Activated B cell treated with CpG ODN at 0.5 μM for 24 hours (primary cell): Measurements from ENCODE around the gene AGR2. TPM values are rescaled to one million over a fixed set of nuclear protein-coding genes. Genes with fewer than 3 reads are reported as not detected.
A peak's percentile ranks its signal among the peaks of the same experiment; 100 is the strongest.
"Not testable (repeated sequence)": the region's sequence is repeated elsewhere in the genome, so short reads cannot be mapped to it uniquely, and the experiment has no call there.

Experiments
- ATAC-seq: fragments of 200-7000 bp; cut with Tn5 transposase; one replicate; pipeline ENCODE4 v1.10.0; 2021; ENCODE audit warnings: low read depth, mild to moderate bottlenecking, moderate library complexity
- CTCF ChIA-PET: fragments of 350-600 bp; sonication (Branson Sonifier 250); formaldehyde crosslinking; loops from one replicate; lab custom pipeline; 2021; ENCODE audit warnings: antibody characterized with exemption; lab: Charles Lee
- POLR2A ChIA-PET: fragments of 350-600 bp; sonication (Branson Sonifier 250); formaldehyde crosslinking; loops from one replicate; lab custom pipeline; 2021; ENCODE audit warnings: antibody characterized with exemption; lab: Charles Lee
- DNase-seq: peaks from one replicate; pipeline ENCODE4 v3.0.0; 2022
- H3K27ac Mint-ChIP-seq: one replicate; pipeline ENCODE4 v1.8.0; 2020; ENCODE audit warnings: mixed read lengths
- H3K27me3 Mint-ChIP-seq: one replicate; pipeline ENCODE4 v1.8.0; 2021; ENCODE audit warnings: mixed read lengths
- H3K36me3 Mint-ChIP-seq: one replicate; pipeline ENCODE4 v1.8.0; 2021; ENCODE audit warnings: low read depth, mixed read lengths
- H3K4me1 Mint-ChIP-seq: one replicate; pipeline ENCODE4 v1.8.0; 2021; ENCODE audit warnings: mixed read lengths
- H3K4me3 Mint-ChIP-seq: one replicate; pipeline ENCODE4 v1.8.0; 2020; ENCODE audit warnings: mild to moderate bottlenecking, mixed read lengths
- H3K9me3 Mint-ChIP-seq: one replicate; pipeline ENCODE4 v1.8.0; 2020; ENCODE audit warnings: mixed read lengths
- CTCF ChIP-seq: fragments of 200-600 bp; IDR thresholded peaks from one replicate; pipeline ENCODE4 v1.8.0; 2022; ENCODE audit warnings: antibody characterized with exemption, mild to moderate bottlenecking
- intact Hi-C: fragments of 100-400 bp; cut with micrococcal nuclease; formaldehyde crosslinking; loops from one replicate; pipeline ENCODE4 v1.15.1; 2024
- total RNA-seq: library from RNA; stranded (reverse); gene quantifications from 2 replicates; pipeline ENCODE4 v1.2.3, GENCODE V29; 2022

AGR2 gene
- total RNA-seq, 1 donor from 2014 or later, result not detected

- peak overlapping the region; percentile 46 for H3K27ac Mint-ChIP-seq
- ChIA-PET POLR2A (no interaction called here), CTCF (no interaction called here)
- TF ChIP-seq CTCF, result no peak
- intact Hi-C loops, result no loop called here
- DNase-seq (no peak), ATAC-seq (no peak)
- no peak overlapping the region for H3K4me3 Mint-ChIP-seq
- peaks cover 28% of the 10 kb centered on the region for H3K36me3 Mint-ChIP-seq
- peaks cover 59% of the 10 kb centered on the region for H3K4me1 Mint-ChIP-seq
- H3K9me3 Mint-ChIP-seq, result no peaks in the 10 kb centered on the region
- H3K27me3 Mint-ChIP-seq, result no peaks in the 10 kb centered on the region
These were observed 30.5 kb downstream of the AGR2 start for GRCh38 chr7:16774294-16774693.

DNA sequence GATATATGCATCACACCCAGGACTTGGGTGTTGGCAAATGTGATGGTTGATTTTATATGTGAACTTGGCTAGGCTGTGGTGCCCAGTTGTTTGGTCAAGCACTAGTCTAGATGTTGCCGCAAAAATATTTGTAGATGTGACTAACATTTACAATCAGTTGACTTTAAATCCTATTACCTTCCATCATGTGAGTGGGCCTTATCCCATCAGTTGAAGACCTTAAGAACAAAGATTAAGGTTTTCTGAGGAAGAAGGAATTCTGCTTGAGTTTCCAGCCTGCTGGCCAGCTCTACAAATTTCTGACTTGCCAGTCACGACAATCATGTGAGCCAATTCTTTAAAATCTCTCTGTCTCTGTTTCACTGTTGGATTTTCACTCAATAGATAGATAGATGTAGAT, 30.9 kb downstream of the AGR2 start:
- Mint-ChIP-seq H3K36me3 (peaks cover 28% of the 10 kb centered on the region), H3K9me3 (no peaks in the 10 kb centered on the region), H3K4me3 (no peak overlapping the region), H3K27me3 (no peaks in the 10 kb centered on the region), H3K4me1 (peaks cover 58% of the 10 kb centered on the region), H3K27ac (peak overlapping the region; percentile 46)
- no peak for TF ChIP-seq CTCF
- CTCF ChIA-PET, result no interaction called here
- DNase-seq, result no peak
- intact Hi-C loops, result loop anchor here (1.0 kb wide), 1 partner anchor 9 kb away; no protein-coding TSS in a partner anchor
- ATAC-seq, result no peak
- POLR2A ChIA-PET, result no interaction called here

- no peaks in the 10 kb centered on the region for H3K27me3 Mint-ChIP-seq
- peaks cover 52% of the 10 kb centered on the region for H3K4me1 Mint-ChIP-seq
- peaks cover 26% of the 10 kb centered on the region for H3K36me3 Mint-ChIP-seq
- no peaks in the 10 kb centered on the region for H3K9me3 Mint-ChIP-seq
- no peak overlapping the region for H3K27ac Mint-ChIP-seq
- ChIA-PET POLR2A (no interaction called here), CTCF (no interaction called here)
- no peak for TF ChIP-seq CTCF
- H3K4me3 Mint-ChIP-seq, result no peak overlapping the region
- ATAC-seq, result no peak
- intact Hi-C loops, result loop anchor here (1.0 kb wide), 1 partner anchor 8 kb away; no protein-coding TSS in a partner anchor
- DNase-seq, result no peak
These were observed 31.5 kb downstream of the AGR2 start for GRCh38 chr7:16773326-16773725.

- no peak for DNase-seq
- H3K27me3 Mint-ChIP-seq, result no peaks in the 10 kb centered on the region
- H3K27ac Mint-ChIP-seq, result peak overlapping the region; percentile 65
- no peak for TF ChIP-seq CTCF
- CTCF ChIA-PET, result interaction anchor here (0.7 to 1.2 kb wide), 2 partner anchors 12 to 68 kb away, joined by 3 read pairs; no protein-coding TSS in a partner anchor
- H3K4me3 Mint-ChIP-seq, result peak overlapping the region; percentile 60
- POLR2A ChIA-PET, result interaction anchor here (1.4 to 1.5 kb wide), 2 partner anchors 12 to 17 kb away, joined by 3 to 5 read pairs; partner anchors contain the start of gene TSPAN13
- H3K9me3 Mint-ChIP-seq, result no peaks in the 10 kb centered on the region
- peaks cover 63% of the 10 kb centered on the region for H3K4me1 Mint-ChIP-seq
- H3K36me3 Mint-ChIP-seq, result peaks cover 17% of the 10 kb centered on the region
- intact Hi-C loops, result loop anchor here (1.0 kb wide), 1 partner anchor 15 kb away; no protein-coding TSS in a partner anchor
- ATAC-seq, result no peak
These were observed 34.0 kb downstream of the AGR2 start for GRCh38 chr7:16770657-16771329.

DNA sequence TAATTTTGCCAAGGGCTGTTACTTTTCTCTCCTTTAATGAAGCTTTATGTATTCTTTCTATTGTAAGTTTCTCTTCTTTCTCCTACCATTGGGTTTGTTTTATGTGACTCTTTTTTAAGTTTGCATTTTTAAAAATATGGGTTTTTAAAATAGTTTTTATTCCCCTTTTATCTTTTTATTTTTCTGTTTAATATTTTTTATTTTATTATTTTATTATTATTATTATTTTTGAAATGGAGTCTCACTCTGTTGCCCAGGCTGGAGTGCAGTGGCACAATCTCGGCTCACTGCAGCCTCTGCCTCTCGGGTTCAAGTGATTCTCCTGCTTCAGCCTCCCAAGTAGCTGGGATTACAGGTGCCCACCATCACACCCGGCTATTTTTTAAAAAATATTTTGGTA, 34.8 kb downstream of the AGR2 start:
- intact Hi-C loops, CTCF ChIA-PET, DNase-seq, H3K27me3 Mint-ChIP-seq, H3K27ac Mint-ChIP-seq, H3K4me3 Mint-ChIP-seq, H3K9me3 Mint-ChIP-seq, ATAC-seq: not testable (repeated sequence)
- Mint-ChIP-seq H3K36me3 (peaks cover 17% of the 10 kb centered on the region), H3K4me1 (peaks cover 65% of the 10 kb centered on the region)
- POLR2A ChIA-PET, result interaction anchor here (1.4 to 1.5 kb wide), 2 partner anchors 11 to 16 kb away, joined by 3 to 5 read pairs; partner anchors contain the start of gene TSPAN13
